H9 (cell line): Measurements from ENCODE around the gene EPB41L1. TPM values are rescaled to one million over a fixed set of nuclear protein-coding genes. Genes with fewer than 3 reads are reported as not detected.

Source experiments
- DNase-seq: peaks from one replicate; pipeline ENCODE4 v3.0.0-alpha.2; 2017
- H2AFZ ChIP-seq: one replicate; pipeline ENCODE4 v1.6.1; 2013; ENCODE audit warnings: mild to moderate bottlenecking, low read length, control low read depth, moderate library complexity
- H2AK5ac ChIP-seq: 2 replicates; pipeline ENCODE4 v1.6.1; 2013; ENCODE audit warnings: low read length, control low read depth, mixed read lengths; ENCODE audit not compliant: insufficient read length
- H2BK120ac ChIP-seq: one replicate; pipeline ENCODE4 v1.6.1; 2013; ENCODE audit warnings: low read depth, mild to moderate bottlenecking, low read length, control low read depth, inconsistent platforms; ENCODE audit not compliant: poor library complexity, severe bottlenecking
- H2BK12ac ChIP-seq: 2 replicates; pipeline ENCODE4 v1.6.1; 2013; ENCODE audit warnings: low read length, control low read depth, mixed read lengths, low read depth; ENCODE audit not compliant: insufficient read length
- H2BK15ac ChIP-seq: 2 replicates; pipeline ENCODE4 v1.6.1; 2013; ENCODE audit warnings: low read depth, low read length, control low read depth
- H2BK20ac ChIP-seq: one replicate; pipeline ENCODE4 v1.6.1; 2013; ENCODE audit warnings: low read depth, mild to moderate bottlenecking, low read length, control low read depth, inconsistent platforms; ENCODE audit not compliant: poor library complexity, severe bottlenecking
- H2BK5ac ChIP-seq: 2 replicates; pipeline ENCODE4 v1.6.1; 2013; ENCODE audit warnings: low read length, control low read depth, mixed read lengths; ENCODE audit not compliant: insufficient read length
- H3K14ac ChIP-seq: 2 replicates; pipeline ENCODE4 v1.6.1; 2013; ENCODE audit warnings: low read length, control low read depth; ENCODE audit not compliant: insufficient read depth
- H3K18ac ChIP-seq: 2 replicates; pipeline ENCODE4 v1.6.1; 2013; ENCODE audit warnings: low read depth, mild to moderate bottlenecking, mixed read lengths, low read length, control low read depth; ENCODE audit not compliant: insufficient read length
- H3K23ac ChIP-seq: 2 replicates; pipeline ENCODE4 v1.6.1; 2013; ENCODE audit warnings: low read length, control low read depth, mixed read lengths, low read depth; ENCODE audit not compliant: insufficient read length
- H3K23me2 ChIP-seq: 2 replicates; pipeline ENCODE4 v1.6.1; 2013; ENCODE audit warnings: low read depth, mild to moderate bottlenecking, mixed read lengths, low read length, control low read depth; ENCODE audit not compliant: insufficient read length, poor library complexity, severe bottlenecking
- H3K27ac ChIP-seq: 2 replicates; pipeline ENCODE4 v1.5.1; 2013; ENCODE audit warnings: low read length, control low read depth, mixed read lengths, low read depth; ENCODE audit not compliant: insufficient read length
- H3K27me3 ChIP-seq: 2 replicates; pipeline ENCODE4 v1.6.1; 2013; ENCODE audit warnings: low read length, control low read depth, inconsistent platforms; ENCODE audit not compliant: insufficient read depth
- H3K4ac ChIP-seq: 2 replicates; pipeline ENCODE4 v1.6.1; 2013; ENCODE audit warnings: low read depth, mild to moderate bottlenecking, control low read depth, inconsistent platforms, low read length, moderate library complexity
- H3K4me1 ChIP-seq: 2 replicates; pipeline ENCODE4 v1.6.1; 2013; ENCODE audit warnings: low read length, control low read depth, inconsistent platforms; ENCODE audit not compliant: insufficient read depth
- H3K4me2 ChIP-seq: 2 replicates; pipeline ENCODE4 v1.6.1; 2013; ENCODE audit warnings: low read length, control low read depth, mixed read lengths; ENCODE audit not compliant: insufficient read length, insufficient read depth
- H3K56ac ChIP-seq: 2 replicates; pipeline ENCODE4 v1.6.1; 2013; ENCODE audit warnings: low read depth, mild to moderate bottlenecking, mixed read lengths, low read length, control low read depth; ENCODE audit not compliant: insufficient read length
- H3K79me1 ChIP-seq: 2 replicates; pipeline ENCODE4 v1.6.1; 2013; ENCODE audit warnings: low read depth, mild to moderate bottlenecking, moderate library complexity, low read length, control low read depth, inconsistent platforms; ENCODE audit not compliant: insufficient read depth, poor library complexity, severe bottlenecking
- H3K79me2 ChIP-seq: 2 replicates; pipeline ENCODE4 v1.6.1; 2013; ENCODE audit warnings: low read length, control low read depth, inconsistent platforms; ENCODE audit not compliant: insufficient read depth
- H3K9ac ChIP-seq: 2 replicates; pipeline ENCODE4 v1.6.1; 2013; ENCODE audit warnings: low read length, control low read depth, mixed read lengths; ENCODE audit not compliant: insufficient read length; ENCODE audit errors: extremely low read depth
- H3K9me3 ChIP-seq: one replicate; pipeline ENCODE4 v1.6.1; 2013; ENCODE audit warnings: low read depth, low read length, inconsistent platforms; ENCODE audit not compliant: control insufficient read depth
- H3T11ph ChIP-seq: one replicate; pipeline ENCODE4 v1.6.1; 2013; ENCODE audit warnings: mild to moderate bottlenecking, low read length, control low read depth, inconsistent platforms
- H4K20me1 ChIP-seq: one replicate; pipeline ENCODE4 v1.6.1; 2013; ENCODE audit not compliant: control insufficient read depth, insufficient read length, insufficient read depth
- H4K5ac ChIP-seq: 2 replicates; pipeline ENCODE4 v1.6.1; 2013; ENCODE audit warnings: low read depth, mild to moderate bottlenecking, mixed read lengths, low read length, control low read depth; ENCODE audit not compliant: insufficient read length
- H4K8ac ChIP-seq: replicated peaks from 2 replicates; pipeline ENCODE4 v1.6.1; 2013; ENCODE audit warnings: low read length, control low read depth, mixed read lengths, low read depth; ENCODE audit not compliant: insufficient read length
- H4K91ac ChIP-seq: 2 replicates; pipeline ENCODE4 v1.6.1; 2013; ENCODE audit warnings: low read depth, mild to moderate bottlenecking, moderate library complexity, mixed read lengths, low read length, control low read depth; ENCODE audit not compliant: insufficient read length
- H3K27ac Mint-ChIP-seq, 3 experiments: 2 replicates in 2 of 3; 3 replicates in 1 of 3; pipeline ENCODE4 v1.8.0; 2020 to 2021; ENCODE audit warnings: mixed read lengths in 3 of 3, mild to moderate bottlenecking in 1 of 3, moderate library complexity in 1 of 3
- H3K27me3 Mint-ChIP-seq: 2 replicates; pipeline ENCODE4 v1.8.0; 2021; ENCODE audit warnings: low read depth, mild to moderate bottlenecking, moderate library complexity, mixed read lengths
- H3K36me3 Mint-ChIP-seq, 3 experiments: 2 replicates in 2 of 3; 3 replicates in 1 of 3; pipeline ENCODE4 v1.8.0; 2020 to 2021; ENCODE audit warnings: low read depth in 3 of 3, mixed read lengths in 3 of 3; ENCODE audit not compliant: insufficient read depth in 1 of 3
- H3K4me1 Mint-ChIP-seq, 2 experiments: 2 replicates each; pipeline ENCODE4 v1.8.0; 2020; ENCODE audit warnings: mixed read lengths in 2 of 2
- H3K4me3 Mint-ChIP-seq, 2 experiments: 2 replicates in 1 of 2; 3 replicates in 1 of 2; pipeline ENCODE4 v1.8.0; 2020 to 2021; ENCODE audit warnings: mild to moderate bottlenecking in 2 of 2, mixed read lengths in 2 of 2, moderate library complexity in 1 of 2
- H3K9me3 Mint-ChIP-seq, 2 experiments: 2 replicates in 1 of 2; 3 replicates in 1 of 2; pipeline ENCODE4 v1.8.0; 2020; ENCODE audit warnings: mild to moderate bottlenecking in 2 of 2, mixed read lengths in 2 of 2, moderate library complexity in 1 of 2
- CTCF ChIP-seq: fragments of 200-600 bp; sonication (generic); conservative IDR thresholded peaks from 3 replicates; pipeline ENCODE4 v1.8.0; 2021; ENCODE audit warnings: antibody characterized with exemption, mild to moderate bottlenecking
- WGBS: extraction: QIAGEN DNeasy Blood & Tissue Kit; methylation state at CpG from one replicate; pipeline ENCODE4 v1.1.7; 2013; ENCODE audit warnings: missing lambda C conversion rate, low lambda C conversion rate, mixed read lengths; ENCODE audit not compliant: insufficient read length; ENCODE audit errors: extremely low coverage; 5-methylcytosine and 5-hydroxymethylcytosine counted together
- total RNA-seq: library from RNA; stranded (reverse); gene quantifications from 2 replicates; pipeline ENCODE4 v1.2.1, GENCODE V29; 2021

The EPB41L1 gene
- total RNA-seq, 1 experiment from 2014 or later = 31.1 TPM

- no peaks in the 10 kb centered on the region for H3K36me3 Mint-ChIP-seq
- no peak overlapping the region for H3K4ac ChIP-seq
- H3K27me3 ChIP-seq = no peaks in the 10 kb centered on the region
- peaks cover 10% of the 10 kb centered on the region for H3K27me3 Mint-ChIP-seq
- H2BK12ac ChIP-seq = no peak overlapping the region
- no peak overlapping the region for H2BK20ac ChIP-seq
- no peak overlapping the region for H3K23ac ChIP-seq
- no peak overlapping the region for H3K56ac ChIP-seq
- peaks cover 2% of the 10 kb centered on the region for H4K20me1 ChIP-seq
- H3K4me1 ChIP-seq = no peaks in the 10 kb centered on the region
- no peak for DNase-seq
- no peak overlapping the region for H4K5ac ChIP-seq
- H3K79me2 ChIP-seq = no peaks in the 10 kb centered on the region
- no peak overlapping the region for H3K27ac ChIP-seq
- TF ChIP-seq CTCF = no peak
- no peaks in the 10 kb centered on the region for H3K79me1 ChIP-seq
- no peak overlapping the region for H2AK5ac ChIP-seq
- no peak overlapping the region for H3K14ac ChIP-seq
- no peak overlapping the region for H3K4me2 ChIP-seq
- H3K27ac Mint-ChIP-seq = no peak overlapping the region
- no peak overlapping the region for H4K8ac ChIP-seq
- H3K9me3 ChIP-seq = no peaks in the 10 kb centered on the region
- peaks cover 7 to 19% of the 10 kb centered on the region in 2 experiments for H3K4me1 Mint-ChIP-seq
- no peak overlapping the region for H2BK5ac ChIP-seq
- no CpG with 5 or more reads among the region's 3 CpGs for WGBS
- no peaks in the 10 kb centered on the region for H3K9me3 Mint-ChIP-seq
- H2BK120ac ChIP-seq = no peak overlapping the region
- no peak overlapping the region for H2AFZ ChIP-seq
- H3K18ac ChIP-seq = no peak overlapping the region
- no peak overlapping the region for H4K91ac ChIP-seq
- no peak overlapping the region for H3K9ac ChIP-seq
- no peak overlapping the region for H3T11ph ChIP-seq
- no peak overlapping the region for H3K4me3 Mint-ChIP-seq
- H3K23me2 ChIP-seq = no peaks in the 10 kb centered on the region
- no peak overlapping the region for H2BK15ac ChIP-seq
Observed at GRCh38 chr20:36128463-36129159, 25.9 kb upstream of the EPB41L1 start.
